Measurements from ENCODE around the gene PCSK4.

The PCSK4 gene

GRCh38 chr19:1491849-1492170 lies 1.7 kb upstream of the PCSK4 start:
- in situ Hi-C loops (cut with HindIII; ENCODE audit: low sequenced_read_pairs), result no loop called here
- no peak for TF ChIP-seq CTCF (IDR thresholded peaks at IDR 0.05; ENCODE audit: low read depth, low read length)
- no peak overlapping the region for H3K4me3 ChIP-seq (ENCODE audit: low read depth, low read length)
- DNase-seq (ENCODE audit: low read depth, low spot score), result no peak

- no peak for DNase-seq (ENCODE audit: low read depth, low spot score)
- in situ Hi-C loops (cut with HindIII; ENCODE audit: low sequenced_read_pairs), result no loop called here
- H3K4me3 ChIP-seq (ENCODE audit: low read depth, low read length), result peak within 1 kb of the TSS; percentile 57
- TF ChIP-seq CTCF (IDR thresholded peaks at IDR 0.05; ENCODE audit: low read depth, low read length), result no peak
These were observed 1.1 kb upstream of the PCSK4 start, which contains the start of gene REEP6 for GRCh38 chr19:1491114-1491848. Gene REEP6 (plus strand): TSS chr19:1491181. CDS start chr19:1491270, 89 bp downstream.

GRCh38 chr19:1489463-1490310 lies 463 bp downstream of the PCSK4 start:
- in situ Hi-C loops (cut with HindIII; ENCODE audit: low sequenced_read_pairs), result no loop called here
- no peak for TF ChIP-seq CTCF (IDR thresholded peaks at IDR 0.05; ENCODE audit: low read depth, low read length)
- DNase-seq (ENCODE audit: low read depth, low spot score), result no peak
- peak overlapping the region; percentile 57 for H3K4me3 ChIP-seq (ENCODE audit: low read depth, low read length)

GRCh38 chr19:1488282-1488601 lies 1.9 kb downstream of the PCSK4 start:
- TF ChIP-seq CTCF (IDR thresholded peaks at IDR 0.05; ENCODE audit: low read depth, low read length), result no peak
- in situ Hi-C loops (cut with HindIII; ENCODE audit: low sequenced_read_pairs), result no loop called here
- H3K4me3 ChIP-seq (ENCODE audit: low read depth, low read length), result no peak overlapping the region
- DNase-seq (ENCODE audit: low read depth, low spot score), result no peak

- TF ChIP-seq CTCF (IDR thresholded peaks at IDR 0.05; ENCODE audit: low read depth, low read length), result no peak
- no peak overlapping the region for H3K4me3 ChIP-seq (ENCODE audit: low read depth, low read length)
- in situ Hi-C loops (cut with HindIII; ENCODE audit: low sequenced_read_pairs), result no loop called here
- DNase-seq (ENCODE audit: low read depth, low spot score), result no peak
These were observed 2.4 kb downstream of the PCSK4 start for GRCh38 chr19:1487576-1488281.

GRCh38 chr19:1486720-1487575 lies 3.2 kb downstream of the PCSK4 start:
- no peak for TF ChIP-seq CTCF (IDR thresholded peaks at IDR 0.05; ENCODE audit: low read depth, low read length)
- in situ Hi-C loops (cut with HindIII; ENCODE audit: low sequenced_read_pairs), result no loop called here
- no peak for DNase-seq (ENCODE audit: low read depth, low spot score)

More at GRCh38 chr19:1486720-1487575, 3.2 kb downstream of the PCSK4 start:
- no peak overlapping the region for H3K4me3 ChIP-seq (ENCODE audit: low read depth, low read length)

All from astrocyte of the spinal cord (primary cell).